Measurements from ENCODE around the gene PTPRCAP. TPM values are rescaled to one million over a fixed set of nuclear protein-coding genes. Genes with fewer than 3 reads are reported as not detected.

Gene PTPRCAP
- total RNA-seq, 1 donor from 2014 or later, result not detected

DNA sequence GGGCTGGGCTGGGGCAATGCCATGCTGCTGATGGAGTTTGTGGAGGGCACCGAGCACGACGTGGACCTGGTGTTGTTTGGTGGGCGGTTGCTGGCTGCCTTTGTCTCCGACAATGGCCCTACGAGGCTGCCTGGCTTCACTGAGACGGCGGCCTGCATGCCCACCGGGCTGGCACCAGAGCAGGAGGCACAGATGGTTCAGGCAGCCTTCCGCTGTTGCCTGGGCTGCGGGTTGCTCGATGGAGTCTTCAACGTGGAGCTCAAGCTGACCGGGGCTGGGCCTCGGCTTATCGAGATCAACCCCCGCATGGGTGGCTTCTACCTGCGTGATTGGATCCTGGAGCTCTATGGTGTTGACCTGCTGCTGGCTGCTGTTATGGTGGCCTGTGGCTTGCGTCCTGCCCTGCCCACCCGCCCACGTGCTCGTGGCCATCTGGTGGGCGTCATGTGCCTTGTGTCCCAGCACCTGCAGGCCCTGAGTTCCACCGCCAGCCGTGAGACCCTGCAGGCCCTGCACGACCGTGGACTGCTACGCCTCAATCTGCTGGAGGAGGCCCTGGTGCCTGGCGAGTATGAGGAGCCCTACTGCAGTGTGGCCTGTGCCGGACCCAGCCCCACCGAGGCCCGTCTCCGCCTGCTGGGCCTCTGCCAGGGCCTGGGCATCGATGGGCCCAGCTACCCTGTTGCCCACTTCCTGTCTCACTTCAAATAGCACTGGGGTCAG, 13.4 kb downstream of the PTPRCAP start:
- DNase-seq, result no peak

DNA sequence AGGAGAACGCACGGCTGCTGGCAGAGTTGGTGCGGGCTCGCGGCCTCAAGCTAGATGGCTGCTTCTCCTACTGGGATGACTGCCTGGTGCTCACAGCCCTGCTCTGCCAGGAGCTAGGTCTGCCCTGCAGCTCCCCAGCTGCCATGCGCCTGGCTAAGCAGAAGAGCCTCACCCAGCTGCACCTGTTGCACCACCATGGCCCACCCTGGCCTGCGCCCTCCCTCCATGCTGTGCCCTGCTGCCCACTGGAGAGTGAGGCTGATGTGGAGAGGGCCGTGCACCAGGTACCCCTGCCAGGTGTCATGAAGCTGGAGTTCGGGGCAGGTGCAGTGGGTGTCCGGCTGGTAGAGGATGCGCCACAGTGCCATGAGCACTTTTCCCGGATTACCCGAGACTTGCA, 14.0 kb downstream of the PTPRCAP start:
- DNase-seq, result no peak

DNA sequence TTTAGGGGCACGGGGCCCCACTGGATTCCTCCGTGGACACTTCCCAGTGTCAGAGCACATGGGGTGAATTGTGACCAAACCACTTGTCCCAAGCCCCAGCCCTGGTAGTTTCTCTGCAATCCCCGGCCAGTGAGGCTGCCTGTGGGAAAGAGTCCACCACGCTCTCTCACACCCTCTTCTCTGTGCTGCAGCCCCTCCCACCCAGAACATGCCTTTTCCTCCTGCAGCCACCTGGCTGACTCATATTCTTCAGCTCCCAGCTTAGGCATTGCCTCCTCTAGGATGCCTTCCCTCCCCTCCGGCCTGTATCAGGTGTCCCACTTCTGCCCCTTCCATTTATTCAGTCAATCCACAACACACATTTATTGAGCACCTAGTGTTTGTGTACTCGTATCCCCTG, 14.6 kb downstream of the PTPRCAP start:
- no peak for DNase-seq

DNA sequence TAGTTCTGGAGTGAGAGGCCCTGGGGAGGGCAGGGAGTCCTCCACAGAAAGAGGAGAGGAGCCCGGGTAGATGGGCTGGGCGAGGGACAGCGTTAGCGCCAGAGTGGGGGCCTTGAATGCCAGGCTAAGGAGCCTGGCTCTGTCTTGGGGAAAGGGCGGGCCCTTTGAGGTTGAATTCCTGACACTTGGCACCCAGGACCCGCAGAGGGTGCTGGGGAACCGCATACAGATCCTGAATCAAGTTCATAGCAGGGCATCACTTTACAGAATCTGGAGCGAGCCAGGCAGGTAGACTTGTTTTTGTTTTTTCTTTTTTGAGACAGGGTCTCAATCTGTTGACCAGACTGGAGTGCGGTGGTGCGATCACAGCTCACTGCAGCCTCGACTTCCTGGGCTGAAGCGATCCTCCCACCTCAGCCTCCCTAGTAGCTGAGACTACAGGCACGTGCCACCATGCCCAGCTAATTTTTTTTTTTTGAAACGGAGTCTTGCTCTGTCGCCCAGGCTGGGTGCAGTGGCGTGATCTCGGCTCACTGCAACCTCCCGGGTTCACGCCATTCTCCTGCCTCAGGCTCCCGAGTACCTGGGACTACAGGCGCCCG, 16.0 kb downstream of the PTPRCAP start:
- DNase-seq, result no peak

DNA sequence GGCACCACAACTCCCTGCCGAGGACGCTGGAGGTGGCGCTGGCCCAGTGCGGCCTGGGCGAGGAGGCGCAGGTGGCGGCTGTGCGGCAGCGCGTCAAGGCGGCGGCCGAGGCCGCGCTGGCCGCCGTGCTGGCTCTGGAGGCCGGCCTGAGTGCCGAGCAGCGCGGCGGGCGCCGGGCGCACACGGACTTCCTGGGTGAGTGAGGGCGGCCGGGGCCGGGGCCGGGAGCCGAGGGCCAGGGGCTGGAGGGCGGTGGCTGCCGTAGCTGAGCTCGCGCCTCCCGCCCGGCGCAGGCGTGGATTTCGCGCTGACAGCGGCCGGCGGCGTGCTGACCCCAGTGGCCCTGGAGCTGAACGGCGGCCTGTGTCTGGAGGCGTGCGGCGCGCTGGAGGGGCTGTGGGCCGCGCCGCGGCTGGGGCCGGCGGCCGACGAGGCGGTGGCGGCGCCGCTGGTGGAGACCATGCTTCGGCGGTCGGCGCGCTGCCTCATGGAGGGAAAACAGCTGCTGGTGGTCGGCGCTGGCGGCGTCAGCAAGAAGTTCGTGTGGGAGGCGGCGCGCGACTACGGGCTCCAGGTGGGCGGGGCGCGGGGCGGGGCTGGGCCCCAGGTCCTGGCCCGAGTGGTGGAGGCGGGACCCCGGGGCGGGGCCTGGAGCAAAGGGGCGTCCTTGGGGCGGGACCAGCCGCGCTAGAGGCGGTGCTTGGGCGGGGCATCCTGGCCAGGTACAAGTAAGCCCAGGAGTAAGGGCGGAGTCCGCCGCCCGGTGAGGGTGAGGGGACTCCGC, 16.6 kb downstream of the PTPRCAP start:
- DNase-seq, result peak; percentile 90

DNA sequence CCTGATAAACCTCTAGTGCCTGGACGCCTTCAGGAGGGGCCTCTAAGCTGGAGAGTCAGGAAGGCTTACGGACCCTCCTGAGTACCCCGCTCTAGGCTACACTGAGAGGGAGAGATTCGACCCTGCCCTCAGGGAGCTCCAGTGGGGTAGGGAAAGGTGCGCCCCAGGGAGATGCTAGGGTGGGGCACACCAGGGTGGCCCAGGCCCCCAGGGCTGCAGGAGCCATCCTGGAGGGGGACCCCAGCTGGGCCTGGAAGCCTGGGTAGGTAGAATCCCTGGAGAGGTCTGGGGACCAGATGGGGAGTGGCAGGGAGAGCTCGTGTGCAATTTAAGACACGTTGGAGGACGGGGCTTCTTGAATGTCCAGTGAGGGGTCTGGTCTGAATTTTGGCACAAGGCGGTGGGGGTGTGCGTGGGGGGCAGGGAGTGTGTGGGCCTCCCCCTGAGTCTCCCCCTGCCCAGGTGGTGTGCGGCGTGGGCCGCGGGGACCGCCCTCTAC, 17.3 kb downstream of the PTPRCAP start:
- DNase-seq, result no peak

DNA sequence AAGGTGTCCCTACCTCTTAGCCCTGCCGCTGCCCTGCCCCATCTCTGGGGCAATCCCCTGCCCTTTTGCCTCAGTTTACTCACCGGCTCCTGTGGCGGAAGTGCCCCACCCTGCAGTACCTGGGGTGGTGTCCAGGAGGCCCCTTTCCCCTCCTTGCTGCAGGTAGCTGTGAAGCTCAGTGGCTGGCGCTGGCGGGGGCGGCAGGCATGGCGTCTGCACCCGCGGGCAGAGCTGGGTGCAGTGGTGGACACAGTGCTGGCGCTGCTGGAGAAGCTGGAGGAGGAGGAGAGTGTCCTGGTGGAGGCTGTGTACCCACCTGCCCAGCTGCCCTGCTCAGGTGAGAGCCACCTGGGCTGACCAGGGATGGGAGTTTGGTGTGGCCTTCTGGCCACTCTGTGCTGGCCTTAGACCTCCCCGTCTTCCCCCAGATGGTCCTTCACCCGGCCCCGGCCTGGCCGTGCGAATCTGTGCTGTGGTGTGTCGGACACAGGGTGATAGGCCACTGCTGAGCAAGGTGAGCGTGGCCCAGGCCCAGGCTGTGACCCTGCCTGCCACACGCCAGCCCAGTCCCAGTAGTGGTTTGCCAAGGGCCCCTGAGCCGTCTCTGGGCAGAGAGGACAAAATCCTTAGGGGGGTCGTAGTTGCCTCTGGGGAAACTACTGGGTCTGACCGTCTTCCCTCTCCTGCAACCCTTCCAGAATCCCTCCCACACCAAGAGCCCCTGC, 18.0 kb downstream of the PTPRCAP start:
- no peak for DNase-seq

DNA sequence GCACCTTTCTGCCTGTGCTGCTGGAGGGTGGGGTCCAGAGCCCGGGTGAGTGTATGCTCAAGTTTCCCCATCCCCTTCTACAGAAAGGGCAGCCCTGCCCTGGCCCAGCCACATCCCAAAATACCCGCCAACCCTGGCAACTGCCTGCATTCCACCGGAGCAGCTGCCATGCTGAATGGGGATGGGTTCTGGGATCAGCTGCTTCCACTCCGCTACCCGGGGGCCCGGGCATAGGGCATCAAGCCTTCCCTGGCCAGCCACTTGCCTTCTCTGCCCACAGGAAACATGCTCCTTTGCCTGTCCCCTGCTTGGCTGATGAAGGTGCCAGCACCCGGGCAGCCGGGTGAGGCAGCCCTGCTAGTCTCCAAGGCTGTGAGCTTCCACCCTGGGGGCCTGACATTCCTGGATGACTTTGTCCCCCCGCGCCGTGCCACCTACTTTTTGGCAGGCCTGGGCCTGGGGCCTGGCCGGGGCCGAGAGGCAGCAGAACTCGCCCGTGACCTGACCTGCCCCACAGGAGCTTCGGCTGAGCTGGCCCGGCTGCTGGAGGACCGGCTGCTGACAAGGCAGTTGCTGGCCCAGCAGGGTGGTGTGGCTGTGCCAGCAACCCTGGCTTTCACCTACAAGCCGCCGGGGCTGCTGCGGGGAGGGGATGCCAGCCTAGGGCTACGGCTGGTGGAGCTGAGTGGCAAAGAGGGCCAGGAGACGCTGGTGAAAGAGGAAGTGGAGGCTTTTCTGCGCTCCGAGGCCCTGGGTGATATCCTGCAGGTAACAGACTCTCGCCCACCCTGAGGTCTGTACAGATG, 18.8 kb downstream of the PTPRCAP start:
- DNase-seq, result no peak

DNA sequence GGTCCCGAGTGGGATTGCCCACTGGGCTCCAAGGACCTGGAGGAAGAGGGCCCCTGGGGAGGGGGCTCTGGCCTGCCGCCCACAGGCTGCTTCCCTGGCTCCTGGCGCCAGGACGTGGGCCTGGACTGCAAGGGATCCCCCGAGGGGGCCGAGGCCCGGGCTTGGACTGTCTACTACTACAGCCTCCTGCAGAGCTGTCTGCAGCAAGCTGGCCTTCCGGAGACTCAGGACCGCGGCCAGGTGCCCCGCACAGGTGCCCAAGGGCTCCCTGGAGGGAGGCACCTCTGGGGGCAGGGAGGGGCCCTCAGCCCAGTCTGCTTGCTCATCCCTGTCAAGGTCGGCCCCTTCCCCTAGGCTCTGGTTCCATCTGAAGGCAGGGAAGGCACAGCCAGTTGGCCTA, 20.1 kb downstream of the PTPRCAP start:
- no peak for DNase-seq

DNA sequence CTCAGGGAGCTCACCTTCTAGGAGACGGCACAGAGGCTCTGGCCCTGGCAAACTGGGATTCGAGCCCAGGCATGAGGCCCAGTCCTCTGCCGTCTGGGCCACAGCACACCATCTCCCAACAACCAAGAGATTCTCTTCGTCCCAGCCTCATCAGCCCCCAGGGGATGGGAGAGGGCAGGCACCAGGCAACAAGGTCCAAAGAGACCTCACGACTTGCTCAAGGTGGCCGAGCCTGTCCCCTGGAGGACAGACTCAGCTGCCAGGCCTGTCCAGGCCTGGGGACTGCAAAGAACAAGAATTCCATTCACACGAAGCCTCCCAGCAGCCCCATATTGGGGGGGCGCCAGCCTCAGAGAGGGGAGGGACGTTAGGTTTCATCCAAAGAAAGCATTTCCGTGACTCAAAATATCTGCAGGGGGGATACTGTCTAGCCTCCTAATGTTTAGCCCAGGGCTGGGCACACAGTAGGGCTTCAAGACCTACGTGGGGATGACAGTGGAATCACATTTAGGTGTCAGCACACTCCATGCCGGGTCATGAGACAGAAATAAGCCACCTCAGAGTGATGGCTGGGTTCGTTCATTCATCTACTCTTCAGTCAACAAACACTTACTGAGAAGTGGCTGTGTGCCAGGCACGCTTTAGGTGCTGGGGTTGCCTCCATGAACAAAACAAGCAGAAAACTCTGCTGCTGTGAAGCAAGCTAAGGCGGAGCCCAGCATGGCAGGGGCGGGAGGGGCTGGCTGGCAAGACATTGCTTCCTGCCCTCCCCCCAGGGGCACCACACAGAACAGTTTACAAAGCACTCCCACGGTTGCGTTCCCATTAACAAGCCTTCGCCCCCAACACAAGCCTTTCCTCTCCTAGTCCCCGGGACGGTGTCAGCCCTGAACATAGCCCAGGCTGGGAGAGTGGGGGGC, 20.8 kb downstream of the PTPRCAP start:
- DNase-seq, result no peak

DNA sequence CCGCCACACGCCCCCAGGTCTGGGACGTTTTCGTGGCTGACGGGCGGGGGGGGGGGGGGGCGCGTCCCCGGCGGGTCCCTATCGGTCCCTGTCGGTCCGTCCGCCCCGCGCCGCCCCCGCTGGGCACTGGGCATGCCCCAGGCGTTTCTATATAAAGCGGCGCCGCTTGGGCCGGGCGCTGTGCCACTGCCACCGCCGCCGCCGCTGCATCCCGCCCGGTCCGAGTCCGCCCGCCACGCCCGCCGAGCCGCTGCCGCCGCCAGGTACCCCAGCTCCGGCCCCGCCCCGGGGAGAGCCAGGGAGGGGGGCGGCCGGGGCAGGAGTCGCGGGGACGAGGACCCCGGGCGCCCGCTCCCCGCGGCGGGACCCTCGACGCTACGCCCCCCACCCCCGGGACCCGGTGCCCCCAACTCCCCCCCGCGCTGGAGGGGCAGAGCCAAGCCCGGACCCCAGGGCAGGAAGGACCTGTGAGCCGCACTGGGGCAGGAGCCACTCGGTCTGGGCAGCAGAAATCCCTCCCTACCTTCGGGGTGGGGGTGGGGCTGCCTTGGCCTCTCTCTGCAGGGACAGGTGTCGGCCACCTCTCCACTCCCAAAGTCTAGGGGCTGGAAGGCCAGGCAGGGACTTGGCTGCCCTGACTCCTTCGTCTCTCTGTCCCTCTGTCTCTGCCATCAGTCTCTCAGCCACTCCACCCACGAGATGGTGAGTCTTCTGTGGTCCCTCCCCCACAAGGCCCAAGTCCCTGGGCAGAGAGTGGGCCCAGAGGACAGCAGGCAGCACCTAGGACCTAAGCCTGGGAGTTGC, 21.8 kb downstream of the PTPRCAP start, which contains the start of gene CARNS1:
Gene CARNS1, plus strand, starts transcription at position 178 of the 804 bp plus-strand sequence. Its CDS starts 522 bp downstream, at position 700.
- DNase-seq, result no peak

DNA sequence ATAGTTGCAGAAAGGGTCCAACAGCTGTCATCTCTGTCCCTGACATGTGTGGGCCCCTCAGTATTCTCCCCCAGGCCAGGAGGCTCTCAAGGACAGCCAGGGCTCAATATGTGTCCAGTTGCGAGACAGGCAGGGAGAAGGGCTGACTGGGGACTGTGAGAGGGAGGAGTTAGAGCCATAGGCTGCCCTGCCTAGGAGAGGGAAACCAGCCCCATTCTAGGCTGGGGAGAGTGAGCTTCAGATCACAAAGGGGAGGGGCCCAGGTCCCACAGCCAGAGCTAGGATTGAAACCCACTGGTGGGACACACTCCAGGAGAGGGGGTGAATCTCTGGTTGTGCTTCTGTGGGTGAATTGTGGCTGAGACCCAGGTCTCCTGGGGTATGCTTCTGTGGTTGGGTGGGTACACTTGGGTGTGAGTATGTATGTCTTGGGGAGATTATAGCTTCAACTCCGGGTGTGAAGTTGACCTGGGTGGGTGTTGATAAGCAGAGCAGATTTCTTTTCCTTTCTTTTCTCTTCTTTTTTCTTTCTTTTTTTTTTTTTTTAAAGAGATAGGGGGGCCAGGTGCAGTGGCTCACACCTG, 24.1 kb downstream of the PTPRCAP start:
- DNase-seq, result no peak

DNA sequence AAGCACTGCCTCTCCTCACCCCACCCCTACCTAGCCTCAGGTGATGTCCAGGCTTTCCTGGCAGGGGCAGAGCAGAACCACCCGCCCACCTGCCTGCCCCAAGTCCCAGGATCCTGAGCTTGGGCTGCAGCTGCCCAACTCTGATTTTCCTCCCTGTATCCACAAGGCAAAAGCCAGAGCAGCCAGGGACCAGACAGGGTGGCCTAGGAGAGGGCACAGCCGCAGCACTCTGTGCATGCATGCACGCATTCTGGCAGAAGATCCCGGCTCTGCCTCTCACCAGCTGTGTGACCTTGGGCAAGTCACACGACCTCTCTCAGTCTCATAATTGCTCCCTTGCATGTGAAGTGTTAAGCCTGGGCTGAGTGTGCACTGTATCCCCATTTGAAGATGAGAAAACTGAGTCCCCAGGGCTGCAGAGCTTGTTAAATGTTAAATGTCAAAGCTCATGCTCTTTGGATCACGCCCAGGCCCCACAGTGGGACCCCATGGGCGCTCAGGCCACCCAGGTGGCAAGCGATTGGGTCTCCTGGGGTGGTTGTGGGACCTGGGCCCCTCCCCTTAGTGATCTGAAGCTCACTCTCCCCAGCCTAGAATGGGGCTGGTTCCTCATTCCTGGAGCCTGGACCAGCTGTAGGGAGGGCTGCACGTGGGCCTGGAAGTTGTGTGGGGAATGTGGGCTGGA, 24.8 kb downstream of the PTPRCAP start:
- no peak for DNase-seq

DNA sequence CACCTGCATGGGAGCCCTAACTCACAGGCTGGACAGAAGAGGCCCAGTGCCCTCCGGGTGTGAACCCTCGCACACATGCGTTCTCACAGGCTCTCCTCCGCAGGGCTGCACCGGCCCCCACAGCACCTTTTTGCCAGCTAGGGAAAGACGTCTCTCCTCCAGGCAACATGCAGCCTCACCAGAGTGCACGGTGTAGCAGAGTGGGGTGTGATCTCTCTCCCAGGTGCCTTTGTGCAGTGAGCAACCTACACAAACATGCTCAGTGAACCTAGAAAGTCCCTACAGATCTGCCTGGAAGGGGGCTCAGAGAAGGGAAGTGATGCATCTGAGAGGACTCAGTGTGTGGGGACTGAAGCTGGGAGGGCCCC, 25.7 kb downstream of the PTPRCAP start:
- no peak for DNase-seq

DNA sequence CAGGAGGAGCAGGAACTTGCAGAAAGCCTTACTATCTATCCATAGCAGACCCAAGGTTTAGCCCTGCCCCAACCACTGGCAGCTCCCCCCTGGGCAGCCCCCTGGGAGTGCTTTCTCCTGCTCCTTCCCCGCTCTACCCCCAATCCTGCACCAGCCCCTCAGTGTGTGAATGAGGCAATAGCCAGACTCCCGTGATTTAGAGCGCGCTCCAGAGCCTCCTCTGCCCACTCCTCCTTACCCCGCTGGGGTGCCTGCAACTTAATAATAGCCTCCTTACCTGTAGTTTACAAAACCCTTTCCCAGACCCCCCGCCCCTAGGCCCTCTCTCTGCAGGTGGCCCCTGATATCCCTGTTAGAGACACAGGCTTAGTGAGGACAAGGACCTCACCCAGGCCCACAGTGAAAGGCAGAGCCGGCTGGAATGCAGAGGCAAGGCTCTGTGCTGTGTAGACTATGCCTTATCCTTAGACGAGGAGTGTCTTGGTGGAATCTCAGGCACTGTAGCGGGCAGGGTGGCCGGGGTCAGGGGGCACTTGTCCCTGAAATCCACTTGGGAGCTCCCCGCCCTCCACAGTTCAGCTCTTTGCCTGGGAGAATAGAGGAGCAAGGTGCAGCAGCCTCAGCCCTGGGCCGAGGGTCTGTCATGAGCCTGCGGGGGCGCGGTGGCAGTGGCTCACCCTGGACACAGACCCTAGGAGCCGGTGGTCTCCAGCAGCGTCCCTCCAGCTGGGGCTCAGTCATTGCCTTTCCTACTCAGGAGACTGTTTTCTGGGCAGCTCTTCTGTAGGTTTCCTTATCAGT, 26.3 kb downstream of the PTPRCAP start:
- DNase-seq, result no peak

DNA sequence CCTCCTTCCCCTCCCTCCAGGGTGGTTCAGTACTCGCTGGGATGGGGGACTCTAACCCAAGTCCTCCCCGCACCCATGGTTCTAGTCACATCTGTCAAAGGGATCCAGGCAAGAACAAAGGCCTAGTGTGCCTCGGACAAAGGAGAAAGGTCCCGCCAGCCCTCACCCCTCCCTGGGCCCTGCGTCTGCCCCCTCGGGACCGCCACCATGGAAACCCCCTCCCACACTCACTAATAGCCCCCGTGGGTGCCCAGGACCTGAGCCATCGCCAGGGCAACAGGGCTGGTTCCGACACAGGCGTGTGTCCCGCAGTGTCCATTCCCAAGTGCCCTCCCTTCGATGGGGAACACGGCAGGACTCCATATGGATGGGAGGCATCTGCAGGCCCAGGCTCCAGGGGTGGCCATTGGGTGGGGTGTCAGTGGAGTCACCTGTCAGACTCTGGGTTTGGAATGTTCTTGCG, 27.1 kb downstream of the PTPRCAP start:
- peak; percentile 77 for DNase-seq

DNA sequence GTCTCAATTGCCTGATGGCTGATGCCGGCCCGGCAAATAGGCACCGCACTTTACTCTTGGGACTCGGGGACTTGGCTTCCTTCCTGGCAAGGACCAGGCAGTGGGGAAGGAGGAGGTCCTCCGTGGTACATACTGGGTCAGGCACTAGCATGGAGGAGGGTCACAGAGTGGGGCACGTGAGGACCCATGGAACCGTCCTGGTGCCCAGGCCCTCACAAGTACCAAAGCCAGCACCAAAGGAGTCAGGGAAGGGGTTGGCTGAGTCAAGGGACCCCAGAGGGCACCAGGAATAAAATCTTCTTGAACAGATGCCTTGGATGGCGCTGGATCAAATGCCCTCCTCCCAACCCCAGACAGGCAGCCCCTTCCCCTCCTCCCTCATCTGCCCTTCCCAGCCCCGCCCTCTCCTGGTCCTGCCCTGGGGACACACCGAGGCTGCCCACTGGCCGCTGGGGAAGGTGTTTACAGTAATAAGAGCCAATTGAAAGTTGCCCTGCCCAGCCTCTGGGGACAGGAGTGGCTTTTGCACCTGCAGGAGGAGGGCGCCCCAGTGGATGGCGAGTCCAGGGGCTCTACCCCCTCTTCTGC, 27.6 kb downstream of the PTPRCAP start:
- no peak for DNase-seq
